SH-SY5Y (cell line): ENCODE measurements around the gene ZDHHC5.

Source experiments
- GATA2 ChIP-seq: IDR thresholded peaks from 2 replicates; pipeline ENCODE4 v1.6.1; 2011; ENCODE audit warnings: mild to moderate bottlenecking, low read depth, low read length
- GATA3 ChIP-seq: IDR thresholded peaks from 2 replicates; pipeline ENCODE4 v1.6.1; 2011; ENCODE audit warnings: low read depth, mild to moderate bottlenecking, low read length, moderate library complexity

The ZDHHC5 gene

DNA sequence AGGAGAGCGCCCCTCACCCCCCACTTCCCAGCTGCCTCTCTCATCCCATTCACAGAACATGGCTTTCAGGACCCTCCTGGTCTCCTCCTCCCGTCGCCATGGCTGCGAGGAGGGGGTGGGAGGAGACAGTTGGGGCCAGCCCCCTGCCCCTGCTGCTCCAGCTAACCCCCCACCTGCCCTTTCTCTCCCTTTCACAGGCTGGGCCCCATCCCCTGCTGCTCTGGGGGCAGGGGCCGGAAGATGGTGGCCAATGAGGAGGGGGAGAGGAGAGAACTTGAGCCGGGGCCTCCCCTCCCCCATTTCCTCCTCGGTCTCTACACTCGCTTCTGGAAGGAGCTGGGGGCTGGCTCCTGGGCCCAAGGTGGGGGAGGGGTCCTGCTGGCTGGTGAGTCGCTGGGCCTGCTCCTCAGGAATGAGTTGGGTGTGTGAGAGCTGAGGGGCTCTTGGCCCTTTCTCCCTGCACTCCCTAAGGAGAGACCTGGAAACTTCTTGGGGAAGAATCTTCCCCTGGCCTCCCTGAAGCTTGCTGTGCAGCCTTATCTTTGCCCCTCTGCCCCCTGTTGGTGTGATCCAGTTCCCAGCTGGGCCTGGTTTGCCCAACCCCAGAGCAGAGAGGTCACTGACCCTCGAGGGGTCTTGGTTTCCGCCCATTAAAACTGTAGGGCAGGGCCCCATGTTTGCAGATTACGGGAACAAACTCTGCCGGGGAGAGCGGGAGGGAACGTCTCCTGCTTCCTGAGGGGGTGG is 28.4 kb upstream of the ZDHHC5 start:
- TF ChIP-seq GATA2 = no peak
- TF ChIP-seq GATA3 = no peak

DNA sequence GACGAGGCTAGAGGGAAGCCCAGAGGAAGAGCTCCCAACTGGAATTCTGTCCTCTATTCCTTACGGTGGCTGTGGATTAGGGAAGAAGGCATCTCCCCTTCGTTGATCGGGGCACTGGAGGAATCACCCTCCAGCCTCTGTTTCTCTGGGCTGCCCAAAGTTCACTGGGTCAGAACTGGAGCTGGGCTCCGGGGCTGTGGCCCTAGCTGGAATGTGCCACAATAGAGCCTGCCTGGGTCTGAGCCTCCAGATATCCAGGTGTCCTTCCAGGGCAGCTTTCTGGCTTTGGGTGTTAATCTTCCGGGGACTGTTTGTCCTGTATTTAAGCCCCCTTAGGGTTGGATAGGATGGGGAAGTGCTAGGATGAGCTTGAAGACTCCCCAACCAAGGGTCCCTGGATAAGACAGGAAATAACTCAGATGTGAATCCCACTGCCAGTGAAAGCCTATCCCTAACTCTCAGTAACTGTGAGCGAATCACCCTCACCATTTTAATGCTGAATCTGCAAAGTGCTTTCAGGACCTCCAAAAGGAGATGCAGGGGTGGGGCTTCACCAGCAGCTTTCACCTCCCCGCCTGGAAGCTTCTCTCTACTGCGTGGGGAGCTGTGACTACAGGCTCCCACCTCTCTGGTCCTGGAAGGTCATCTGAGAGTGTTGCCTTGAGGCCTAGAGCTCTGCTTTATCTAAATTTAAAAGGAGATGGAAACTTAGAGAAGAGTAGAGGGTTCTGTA is 27.7 kb upstream of the ZDHHC5 start:
- TF ChIP-seq GATA2 (no peak), GATA3 (no peak)

- TF ChIP-seq GATA3 (no peak), GATA2 (no peak)
Measured at GRCh38 chr11:57641011-57641807, 26.7 kb upstream of the ZDHHC5 start.

DNA sequence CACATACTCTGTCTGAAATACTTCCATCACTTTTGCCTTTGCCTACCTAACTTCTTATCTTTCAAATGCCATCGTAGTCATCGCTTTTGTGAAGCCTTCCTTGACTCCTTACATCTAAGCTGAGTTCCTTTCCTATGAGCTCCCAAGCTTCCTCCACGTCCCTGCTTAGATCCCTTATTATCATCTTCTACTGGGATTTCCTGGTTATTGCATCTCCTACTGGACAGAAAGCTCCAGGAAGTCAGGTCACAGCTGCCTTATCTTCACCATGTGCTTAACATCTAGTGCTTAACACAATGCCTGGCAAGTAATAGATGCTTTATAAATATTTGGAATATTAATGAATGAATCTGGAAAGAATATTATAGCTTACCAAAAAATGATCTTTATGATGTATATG is 24.1 kb upstream of the ZDHHC5 start:
- TF ChIP-seq GATA3 (no peak), GATA2 (no peak)

DNA sequence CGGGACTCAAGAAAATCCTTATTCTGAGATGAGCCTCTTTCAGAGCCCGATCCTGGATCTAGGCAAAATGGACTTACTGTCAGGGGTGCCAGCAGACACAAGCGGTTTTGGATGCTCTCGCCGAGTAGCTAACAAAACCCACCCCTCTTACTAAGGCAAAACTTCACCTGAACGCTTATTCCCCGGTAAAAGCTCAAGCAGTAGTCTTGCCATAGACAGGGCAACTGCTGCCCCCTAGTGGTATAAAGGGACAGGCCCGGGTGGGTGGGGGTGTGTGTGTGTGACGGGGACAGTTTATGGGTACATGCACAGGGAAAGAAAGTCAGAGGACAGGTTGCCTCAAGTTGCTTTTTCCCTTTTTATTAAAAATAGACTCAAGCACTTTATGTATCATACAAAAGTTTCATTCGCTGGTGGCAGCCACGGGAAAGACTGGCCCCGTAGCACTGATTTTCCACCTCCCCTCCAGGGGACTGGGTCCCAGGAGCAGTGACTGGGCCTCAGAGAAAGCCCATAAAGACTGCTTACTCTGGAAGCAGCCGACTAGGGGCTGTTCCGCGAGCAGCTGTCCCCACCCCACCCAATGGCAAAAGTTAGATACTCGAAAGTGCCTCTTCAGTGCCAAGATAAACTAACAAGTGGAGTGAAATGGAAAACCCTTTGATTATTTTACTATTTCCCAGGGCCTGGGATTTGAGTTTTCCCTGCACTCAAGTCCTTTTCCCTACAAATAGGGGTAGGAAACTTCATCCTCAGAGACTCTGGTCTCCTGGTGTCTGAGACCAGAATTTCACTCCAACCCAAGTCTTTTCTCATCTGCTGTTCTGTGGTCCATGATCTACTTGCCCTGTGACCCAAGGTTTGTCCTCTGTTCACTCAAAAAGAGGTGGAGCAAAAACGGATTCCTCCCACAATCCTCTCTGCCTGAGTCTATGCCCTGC is 22.9 kb upstream of the ZDHHC5 start:
- no peak for TF ChIP-seq GATA2
- no peak for TF ChIP-seq GATA3

DNA sequence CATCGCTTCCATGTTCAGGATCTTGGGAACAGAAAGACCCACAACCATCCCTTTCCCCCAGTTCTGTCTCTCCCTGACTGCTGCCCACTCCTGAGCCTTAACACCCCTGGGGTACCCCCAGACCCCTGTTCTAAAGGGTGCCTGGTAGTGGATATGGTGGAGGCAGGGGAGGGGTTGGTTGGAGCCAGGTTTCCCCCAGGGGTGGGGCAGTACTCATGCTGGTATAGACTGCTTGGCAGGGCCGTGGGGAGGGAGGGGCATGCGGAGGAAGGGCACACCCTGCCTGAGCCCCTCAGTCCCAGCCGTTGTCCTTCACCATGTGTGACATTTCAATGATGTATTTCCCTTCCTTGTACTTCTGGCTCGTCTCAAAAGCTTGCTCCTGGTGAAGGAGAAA is 22.2 kb upstream of the ZDHHC5 start:
- TF ChIP-seq GATA2 (no peak), GATA3 (no peak)

DNA sequence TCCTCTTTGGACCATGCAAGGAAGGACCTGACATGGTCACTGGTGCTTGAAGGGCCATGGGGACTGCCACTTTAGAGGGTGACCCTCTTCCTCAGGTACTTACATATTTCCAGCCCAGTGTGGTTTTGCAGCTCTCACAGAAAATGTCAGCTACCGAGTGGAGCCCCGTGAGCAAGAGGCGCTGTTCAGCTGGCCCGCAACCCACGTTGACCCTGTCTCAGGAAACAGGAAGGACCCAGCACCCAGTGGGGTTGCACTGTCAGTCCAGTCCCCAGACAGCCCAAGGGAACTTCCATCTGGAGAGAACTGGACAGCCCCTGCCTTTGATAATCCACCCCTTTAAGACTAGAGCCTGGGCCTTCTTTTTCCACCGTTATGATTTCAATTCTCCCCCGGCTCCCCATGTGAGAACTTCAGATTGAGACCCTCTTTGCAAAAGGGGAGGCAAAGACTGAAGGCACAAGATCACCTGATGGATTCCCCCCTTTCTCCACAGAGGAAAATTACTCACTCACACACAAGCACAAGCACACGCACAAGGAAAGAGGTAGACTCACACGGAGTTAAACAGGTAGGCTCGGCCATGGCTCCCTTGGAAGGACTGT is 21.6 kb upstream of the ZDHHC5 start:
- TF ChIP-seq GATA2 (no peak), GATA3 (no peak)

DNA sequence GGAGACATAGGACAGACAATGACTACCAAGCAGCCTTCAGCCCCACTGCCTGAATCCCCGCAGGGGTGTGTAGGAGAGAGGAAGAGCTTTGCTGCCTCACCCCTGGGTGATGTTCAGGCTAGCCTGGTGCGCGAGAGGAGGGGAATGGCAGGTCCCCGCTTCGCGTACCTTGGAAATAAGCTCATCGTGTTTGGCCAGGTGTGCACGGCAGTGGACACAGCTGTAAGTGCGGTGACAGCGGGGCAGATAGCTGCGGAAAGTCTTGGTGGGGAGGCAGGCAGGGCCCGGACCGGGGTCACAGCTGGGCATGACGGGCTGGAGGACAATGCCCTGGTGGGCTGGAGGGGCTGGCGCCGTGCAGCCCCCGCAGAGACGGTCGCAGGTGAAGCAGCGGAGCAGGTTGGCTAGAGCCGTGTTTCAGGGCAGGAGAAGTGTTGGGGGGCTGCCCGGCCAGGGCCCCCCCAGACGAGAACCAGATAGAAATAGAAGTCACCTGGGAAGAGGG is 21.1 kb upstream of the ZDHHC5 start:
- TF ChIP-seq GATA3 = no peak
- TF ChIP-seq GATA2 = no peak

- no peak for TF ChIP-seq GATA2
- no peak for TF ChIP-seq GATA3
Measured at GRCh38 chr11:57647372-57647771, 20.5 kb upstream of the ZDHHC5 start.

GRCh38 chr11:57647960-57648800 is 19.7 kb upstream of the ZDHHC5 start:
- TF ChIP-seq GATA3 (no peak), GATA2 (no peak)

- TF ChIP-seq GATA3 (no peak), GATA2 (no peak)
Measured at GRCh38 chr11:57648801-57649735, 18.8 kb upstream of the ZDHHC5 start.
